Gastroesophageal sphincter (tissue), 3 donors: ENCODE measurements around the gene SUPT5H.

Source experiments
- CTCF ChIP-seq, 4 experiments: fragments of 200-600 bp in 2 of 4; fragments of 450-650 bp in 2 of 4; sonication (generic) in 1 of 4; IDR thresholded peaks; one replicate each; pipeline ENCODE4 v1.5.1; 2017 to 2019; ENCODE audit warnings: antibody characterized with exemption in 4 of 4, mild to moderate bottlenecking in 2 of 4, moderate library complexity in 2 of 4
- POLR2A ChIP-seq, 2 donors: fragments of 450-650 bp; IDR thresholded peaks; one replicate each; pipeline ENCODE4 v1.6.1; 2017; ENCODE audit warnings: antibody characterized with exemption in 2 of 2, mild to moderate bottlenecking in 2 of 2, moderate library complexity in 1 of 2

GRCh38 chr19:39410017-39410830, 35.2 kb upstream of the SUPT5H start:
- TF ChIP-seq CTCF (IDR thresholded peaks at IDR 0.05) (peak in 1 of 4 experiments; percentile 11), POLR2A (IDR thresholded peaks at IDR 0.05) (peak; percentile 81 to 91)
